Liver (tissue), 9 donors: ENCODE data around the gene BCAR3. TPM values are rescaled to one million over a fixed set of nuclear protein-coding genes. Genes with fewer than 3 reads are reported as not detected.

Experiments
- DNase-seq: peaks from one replicate; pipeline ENCODE4 v3.0.0-alpha.2; 2017; ENCODE audit warnings: low spot score
- H3K27ac ChIP-seq, 2 donors: one replicate each; pipeline ENCODE4 v1.7.0; 2013; ENCODE audit warnings: inconsistent platforms in 2 of 2, low read length in 2 of 2, control low read depth in 1 of 2, low read depth in 1 of 2, mild to moderate bottlenecking in 1 of 2
- H3K27me3 ChIP-seq, 4 donors: one replicate each; pipeline versions ENCODE4 v1.6.1 to v1.7.0; 2013; ENCODE audit warnings: low read length in 3 of 4, inconsistent platforms in 1 of 4, mild to moderate bottlenecking in 1 of 4, moderate library complexity in 1 of 4; ENCODE audit not compliant: control insufficient read depth in 4 of 4, insufficient read depth in 4 of 4
- H3K36me3 ChIP-seq, 4 donors: one replicate each; pipeline versions ENCODE4 v1.6.1 to v1.7.0; 2013; ENCODE audit warnings: low read length in 3 of 4, mild to moderate bottlenecking in 3 of 4, low read depth in 1 of 4, moderate library complexity in 1 of 4; ENCODE audit not compliant: control insufficient read depth in 4 of 4, insufficient read depth in 3 of 4
- H3K4me1 ChIP-seq, 4 donors: one replicate each; pipeline versions ENCODE4 v1.6.1 to v1.7.0; 2013; ENCODE audit warnings: low read length in 3 of 4, mild to moderate bottlenecking in 3 of 4, moderate library complexity in 1 of 4; ENCODE audit not compliant: control insufficient read depth in 4 of 4, insufficient read depth in 4 of 4
- H3K4me3 ChIP-seq, 3 donors: one replicate each; pipeline versions ENCODE4 v1.6.1 to v1.7.0; 2013; ENCODE audit warnings: low read length in 3 of 3, control low read depth in 1 of 3, low read depth in 1 of 3, mild to moderate bottlenecking in 1 of 3
- H3K9ac ChIP-seq, 2 donors: one replicate each; pipeline ENCODE4 v1.7.0; 2013; ENCODE audit warnings: low read length in 2 of 2, mild to moderate bottlenecking in 2 of 2, moderate library complexity in 2 of 2, control low read depth in 1 of 2, low read depth in 1 of 2
- H3K9me3 ChIP-seq, 4 donors: one replicate each; pipeline versions ENCODE4 v1.6.1 to v1.7.0; 2013; ENCODE audit warnings: low read length in 3 of 4; ENCODE audit not compliant: control insufficient read depth in 4 of 4
- EGR1 ChIP-seq, 2 donors: IDR thresholded peaks; 2 replicates each; pipeline ENCODE4 v1.6.1; 2016 to 2018; ENCODE audit warnings: antibody characterized with exemption in 2 of 2, low read depth in 2 of 2
- FOXA1 ChIP-seq: IDR thresholded peaks from 2 replicates; pipeline ENCODE4 v1.6.1; 2016; ENCODE audit warnings: antibody characterized with exemption
- FOXA2 ChIP-seq: IDR thresholded peaks from 2 replicates; pipeline ENCODE4 v1.6.1; 2016; ENCODE audit warnings: antibody characterized with exemption
- GABPA ChIP-seq, 2 donors: IDR thresholded peaks in 1 of 2; conservative IDR thresholded peaks in 1 of 2; 2 replicates each; pipeline ENCODE4 v1.6.1; 2016; ENCODE audit warnings: antibody characterized with exemption in 2 of 2, mild to moderate bottlenecking in 1 of 2, moderate library complexity in 1 of 2
- HNF4A ChIP-seq, 2 donors: conservative IDR thresholded peaks; 2 replicates each; pipeline ENCODE4 v1.6.1; 2016; ENCODE audit warnings: antibody characterized with exemption in 2 of 2, mild to moderate bottlenecking in 2 of 2
- HNF4G ChIP-seq: IDR thresholded peaks from 2 replicates; pipeline ENCODE4 v1.6.1; 2016; ENCODE audit warnings: antibody characterized with exemption
- JUND ChIP-seq, 2 donors: IDR thresholded peaks; 2 replicates each; pipeline ENCODE4 v1.6.1; 2016; ENCODE audit warnings: antibody characterized with exemption in 2 of 2
- NR2F2 ChIP-seq: IDR thresholded peaks from 2 replicates; pipeline ENCODE4 v1.6.1; 2016; ENCODE audit warnings: antibody characterized with exemption
- RAD21 ChIP-seq, 2 donors: IDR thresholded peaks; 2 replicates each; pipeline ENCODE4 v1.6.1; 2016; ENCODE audit warnings: antibody characterized with exemption in 2 of 2, mild to moderate bottlenecking in 2 of 2
- RXRA ChIP-seq, 2 donors: IDR thresholded peaks; 2 replicates each; pipeline ENCODE4 v1.6.1; 2017 to 2018; ENCODE audit warnings: antibody characterized with exemption in 2 of 2, mild to moderate bottlenecking in 1 of 2
- SP1 ChIP-seq: IDR thresholded peaks from 2 replicates; pipeline ENCODE4 v1.6.1; 2018; ENCODE audit warnings: antibody characterized with exemption, mild to moderate bottlenecking
- YY1 ChIP-seq: IDR thresholded peaks from 2 replicates; pipeline ENCODE4 v1.6.1; 2016; ENCODE audit warnings: antibody characterized with exemption, mild to moderate bottlenecking
- WGBS: extraction: QIAGEN DNeasy Blood & Tissue Kit; methylation state at CpG from one replicate; pipeline ENCODE4 v1.1.7; 2013; 5-methylcytosine and 5-hydroxymethylcytosine counted together
- polyA plus RNA-seq, 2 donors: library from polyadenylated mRNA; stranded (reverse) in 1 of 2; unstranded in 1 of 2; fragments of 200-250 nt in 1 of 2; fragments of >200 nt in 1 of 2; fragmentation: Nextera tagmentation in 1 of 2; extraction: Ambion mirVana in 1 of 2; gene quantifications; one replicate each; pipeline versions ENCODE4 v1.2.1 to v1.2.3, GENCODE V29; 2013 to 2015
- total RNA-seq, 2 donors: library from RNA; depleted of rRNA; stranded (reverse); fragments of >200 nt; gene quantifications; one replicate each; pipeline ENCODE4 v1.2.3, GENCODE V29; 2014
- TF ChIP-seq, protein P1 (sequence below): IDR thresholded peaks from 2 replicates; pipeline ENCODE4 v1.6.1; 2016; ENCODE audit warnings: antibody characterized with exemption, mild to moderate bottlenecking
- TF ChIP-seq, protein P2 (sequence below): IDR thresholded peaks from 2 replicates; pipeline ENCODE4 v1.6.1; 2016; ENCODE audit warnings: antibody characterized with exemption
- donor health status: healthy.
- donor health status: healthy.
- donor health status: healthy.
- donor health status: healthy.
- donor health status: healthy.

BCAR3 gene
- total and polyA plus RNA-seq, 4 donors, result 2.8 to 10.3 (median 7.7) TPM

DNA sequence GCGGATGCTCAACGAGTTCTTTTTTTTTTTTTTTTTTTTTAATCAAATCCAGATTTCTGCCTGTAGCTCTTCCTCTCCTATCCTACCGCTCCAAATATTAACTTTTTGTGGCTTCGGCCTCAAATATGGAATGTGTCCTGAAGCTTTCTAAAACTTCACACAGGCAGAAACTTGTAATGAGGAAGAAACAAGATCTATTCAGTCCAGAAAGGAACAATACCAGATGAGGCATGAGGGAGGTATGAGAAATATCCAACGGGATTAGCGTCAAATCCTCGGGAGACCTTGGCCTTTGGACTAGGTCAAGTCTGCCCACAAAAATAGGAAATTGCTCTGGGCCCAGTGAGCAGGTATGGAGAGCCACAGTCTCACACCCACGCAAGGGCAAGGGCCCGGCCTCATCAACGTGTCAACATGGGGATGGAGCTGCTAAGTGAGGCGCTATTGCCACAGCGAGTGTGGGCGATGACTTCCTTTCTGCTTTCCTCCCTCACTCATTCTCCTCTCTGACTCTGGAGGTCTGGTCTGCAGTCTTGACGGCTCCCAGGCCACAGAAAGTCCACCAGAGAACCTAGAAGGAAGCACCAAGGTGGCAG lies 66.6 kb downstream of the BCAR3 start:
- peak overlapping the region; percentile 89 to 98 for H3K27ac ChIP-seq
- TF ChIP-seq, protein P1, sequence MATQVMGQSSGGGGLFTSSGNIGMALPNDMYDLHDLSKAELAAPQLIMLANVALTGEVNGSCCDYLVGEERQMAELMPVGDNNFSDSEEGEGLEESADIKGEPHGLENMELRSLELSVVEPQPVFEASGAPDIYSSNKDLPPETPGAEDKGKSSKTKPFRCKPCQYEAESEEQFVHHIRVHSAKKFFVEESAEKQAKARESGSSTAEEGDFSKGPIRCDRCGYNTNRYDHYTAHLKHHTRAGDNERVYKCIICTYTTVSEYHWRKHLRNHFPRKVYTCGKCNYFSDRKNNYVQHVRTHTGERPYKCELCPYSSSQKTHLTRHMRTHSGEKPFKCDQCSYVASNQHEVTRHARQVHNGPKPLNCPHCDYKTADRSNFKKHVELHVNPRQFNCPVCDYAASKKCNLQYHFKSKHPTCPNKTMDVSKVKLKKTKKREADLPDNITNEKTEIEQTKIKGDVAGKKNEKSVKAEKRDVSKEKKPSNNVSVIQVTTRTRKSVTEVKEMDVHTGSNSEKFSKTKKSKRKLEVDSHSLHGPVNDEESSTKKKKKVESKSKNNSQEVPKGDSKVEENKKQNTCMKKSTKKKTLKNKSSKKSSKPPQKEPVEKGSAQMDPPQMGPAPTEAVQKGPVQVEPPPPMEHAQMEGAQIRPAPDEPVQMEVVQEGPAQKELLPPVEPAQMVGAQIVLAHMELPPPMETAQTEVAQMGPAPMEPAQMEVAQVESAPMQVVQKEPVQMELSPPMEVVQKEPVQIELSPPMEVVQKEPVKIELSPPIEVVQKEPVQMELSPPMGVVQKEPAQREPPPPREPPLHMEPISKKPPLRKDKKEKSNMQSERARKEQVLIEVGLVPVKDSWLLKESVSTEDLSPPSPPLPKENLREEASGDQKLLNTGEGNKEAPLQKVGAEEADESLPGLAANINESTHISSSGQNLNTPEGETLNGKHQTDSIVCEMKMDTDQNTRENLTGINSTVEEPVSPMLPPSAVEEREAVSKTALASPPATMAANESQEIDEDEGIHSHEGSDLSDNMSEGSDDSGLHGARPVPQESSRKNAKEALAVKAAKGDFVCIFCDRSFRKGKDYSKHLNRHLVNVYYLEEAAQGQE, result peak; percentile 19
- TF ChIP-seq NR2F2 (no peak), FOXA1 (no peak), HNF4A (conservative IDR thresholded peaks at IDR 0.05) (peak; percentile 24 to 52), HNF4G (no peak), GABPA (IDR thresholded peaks at IDR 0.05 in 1 of 2, conservative IDR thresholded peaks at IDR 0.05 in 1 of 2) (peak in 1 of 2 donors; percentile 1), JUND (IDR thresholded peaks at IDR 0.05) (no peak), RAD21 (IDR thresholded peaks at IDR 0.05) (no peak), EGR1 (IDR thresholded peaks at IDR 0.05; ENCODE audit: low read depth in 2 of 2) (peak in 1 of 2 donors; percentile 68)
- 66% methylated on average over 14 of the region's 14 CpGs for WGBS
- peaks cover 0 to 1% (median 0%) of the 10 kb centered on the region in 4 donors for H3K36me3 ChIP-seq
- peaks cover 18 to 71% (median 60%) of the 10 kb centered on the region in 4 donors for H3K4me1 ChIP-seq
- H3K9ac ChIP-seq, result no peak overlapping the region
- H3K4me3 ChIP-seq, result no peak overlapping the region
- H3K9me3 ChIP-seq, result no peaks in the 10 kb centered on the region
- DNase-seq, result no peak
- H3K27me3 ChIP-seq, result no peaks in the 10 kb centered on the region

DNA sequence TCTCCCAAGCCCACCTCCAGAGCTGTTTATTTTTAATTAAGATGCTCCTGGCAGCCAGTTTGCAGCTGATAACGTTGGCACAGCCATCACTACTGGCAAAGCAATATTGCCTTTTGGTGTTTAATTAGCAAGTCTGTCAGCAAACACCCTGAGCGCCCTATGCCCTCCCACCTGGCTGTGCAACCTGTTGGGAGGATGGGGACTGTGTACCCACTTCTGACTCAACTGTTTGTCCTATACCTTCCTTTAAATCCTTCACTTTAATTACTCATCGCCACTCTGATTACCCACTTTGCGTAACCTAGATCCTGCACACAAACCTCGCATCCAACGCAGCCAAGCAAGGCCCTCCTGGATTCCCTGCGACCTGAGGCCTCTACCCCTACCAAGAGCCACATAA lies 67.1 kb downstream of the BCAR3 start:
- Histone ChIP-seq H3K9ac (no peak overlapping the region), H3K36me3 (peaks cover 0 to 1% (median 0%) of the 10 kb centered on the region in 4 donors), H3K4me3 (no peak overlapping the region), H3K9me3 (no peaks in the 10 kb centered on the region), H3K27ac (peak overlapping the region; percentile 89 to 98), H3K4me1 (peaks cover 18 to 75% (median 61%) of the 10 kb centered on the region in 4 donors), H3K27me3 (no peaks in the 10 kb centered on the region)
- 55% methylated on average over 7 of the region's 7 CpGs for WGBS
- no peak for DNase-seq
- TF ChIP-seq FOXA2, result peak; percentile 18
- TF ChIP-seq JUND (IDR thresholded peaks at IDR 0.05), result no peak
- peak; percentile 7 to 64 for TF ChIP-seq HNF4A (conservative IDR thresholded peaks at IDR 0.05)
- no peak for TF ChIP-seq GABPA (IDR thresholded peaks at IDR 0.05 in 1 of 2, conservative IDR thresholded peaks at IDR 0.05 in 1 of 2)
- TF ChIP-seq SP1, result no peak
- no peak for TF ChIP-seq YY1
- TF ChIP-seq, protein P2, sequence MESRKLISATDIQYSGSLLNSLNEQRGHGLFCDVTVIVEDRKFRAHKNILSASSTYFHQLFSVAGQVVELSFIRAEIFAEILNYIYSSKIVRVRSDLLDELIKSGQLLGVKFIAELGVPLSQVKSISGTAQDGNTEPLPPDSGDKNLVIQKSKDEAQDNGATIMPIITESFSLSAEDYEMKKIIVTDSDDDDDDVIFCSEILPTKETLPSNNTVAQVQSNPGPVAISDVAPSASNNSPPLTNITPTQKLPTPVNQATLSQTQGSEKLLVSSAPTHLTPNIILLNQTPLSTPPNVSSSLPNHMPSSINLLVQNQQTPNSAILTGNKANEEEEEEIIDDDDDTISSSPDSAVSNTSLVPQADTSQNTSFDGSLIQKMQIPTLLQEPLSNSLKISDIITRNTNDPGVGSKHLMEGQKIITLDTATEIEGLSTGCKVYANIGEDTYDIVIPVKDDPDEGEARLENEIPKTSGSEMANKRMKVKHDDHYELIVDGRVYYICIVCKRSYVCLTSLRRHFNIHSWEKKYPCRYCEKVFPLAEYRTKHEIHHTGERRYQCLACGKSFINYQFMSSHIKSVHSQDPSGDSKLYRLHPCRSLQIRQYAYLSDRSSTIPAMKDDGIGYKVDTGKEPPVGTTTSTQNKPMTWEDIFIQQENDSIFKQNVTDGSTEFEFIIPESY, result no peak
- peak in 1 of 2 donors; percentile 33 for TF ChIP-seq RXRA (IDR thresholded peaks at IDR 0.05)
